IPS-NIHi11 (cell line): ENCODE results near the gene SAMD8.
"Not testable (repeated sequence)": the region's sequence is repeated elsewhere in the genome, so short reads cannot be mapped to it uniquely, and the experiment has no call there.

ENCODE experiments used
- DNase-seq: peaks from one replicate; pipeline ENCODE4 v3.0.0; 2012; ENCODE audit warnings: mixed read lengths, low spot score

Gene SAMD8

DNA sequence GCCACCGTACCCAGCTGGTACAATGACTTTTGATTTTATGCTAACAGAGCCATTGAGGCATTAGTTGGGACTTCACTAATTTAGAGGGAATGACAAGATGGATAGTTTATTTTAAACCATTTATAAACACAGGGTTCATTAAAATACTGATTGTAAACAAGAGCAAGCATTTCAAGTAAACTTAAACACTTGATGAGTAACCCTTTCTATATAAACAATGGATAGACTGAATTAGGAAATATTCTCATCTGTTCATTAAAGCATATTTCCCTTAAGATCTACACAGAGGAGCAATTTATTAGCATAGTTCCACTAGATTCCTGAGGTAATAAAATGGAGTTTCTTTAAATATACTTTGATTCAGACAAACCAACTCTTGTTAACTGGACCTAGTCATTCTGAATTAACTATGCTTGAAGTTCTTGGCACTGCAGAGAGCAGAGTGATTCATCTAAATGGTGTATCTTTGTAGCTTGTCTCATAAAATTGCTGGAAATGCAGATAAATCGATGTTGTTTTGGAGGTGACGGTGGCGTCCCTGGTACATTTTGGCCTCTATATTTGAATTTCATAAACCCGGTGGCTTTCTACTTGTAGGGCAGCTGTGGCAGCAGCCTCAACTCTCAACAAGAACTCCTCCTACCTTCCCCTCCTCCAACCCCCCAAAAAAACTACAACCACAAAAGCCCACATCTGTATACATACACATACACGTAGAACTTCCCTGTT is 83.7 kb downstream of the SAMD8 start:
- no peak for DNase-seq

DNA sequence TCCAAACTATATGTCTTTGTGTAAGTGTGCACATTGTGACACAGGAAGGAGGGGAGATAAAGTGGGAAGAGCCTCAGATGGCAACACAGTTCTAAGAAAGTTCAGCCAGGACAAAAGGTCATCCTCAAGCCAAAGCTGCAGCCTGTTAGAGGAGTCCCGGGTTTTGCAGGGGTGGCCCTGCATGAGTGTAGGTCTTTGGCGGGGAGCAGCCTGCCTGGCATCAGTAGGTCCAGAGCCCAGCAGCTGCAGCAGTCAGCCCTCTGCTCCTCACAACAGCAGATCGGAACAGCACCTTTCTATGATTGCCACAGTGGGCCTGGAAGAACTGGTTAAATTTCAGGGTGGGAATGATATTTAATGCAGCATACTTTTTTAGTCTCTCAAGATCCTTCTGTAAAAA is 85.6 kb downstream of the SAMD8 start:
- DNase-seq, result no peak

DNA sequence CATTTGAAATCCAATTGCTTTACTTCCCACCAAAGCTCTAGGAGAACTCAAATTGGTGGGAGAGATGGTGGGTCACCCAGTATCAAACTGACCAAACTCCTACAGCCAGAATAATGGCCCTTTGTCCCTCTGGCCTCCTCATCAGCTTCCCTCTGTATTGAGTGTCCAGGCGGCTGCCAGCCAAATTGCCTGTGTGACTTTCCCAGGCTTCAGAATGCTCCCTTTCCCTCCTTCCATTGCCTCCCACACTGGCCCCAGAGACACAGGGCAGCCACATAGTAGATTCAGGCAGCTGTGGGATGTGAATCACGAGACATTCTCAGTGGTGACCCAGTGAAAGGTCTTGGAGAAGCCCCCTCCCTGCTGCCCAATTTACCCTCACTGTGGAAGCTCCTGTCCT is 86.5 kb downstream of the SAMD8 start:
- no peak for DNase-seq

DNA sequence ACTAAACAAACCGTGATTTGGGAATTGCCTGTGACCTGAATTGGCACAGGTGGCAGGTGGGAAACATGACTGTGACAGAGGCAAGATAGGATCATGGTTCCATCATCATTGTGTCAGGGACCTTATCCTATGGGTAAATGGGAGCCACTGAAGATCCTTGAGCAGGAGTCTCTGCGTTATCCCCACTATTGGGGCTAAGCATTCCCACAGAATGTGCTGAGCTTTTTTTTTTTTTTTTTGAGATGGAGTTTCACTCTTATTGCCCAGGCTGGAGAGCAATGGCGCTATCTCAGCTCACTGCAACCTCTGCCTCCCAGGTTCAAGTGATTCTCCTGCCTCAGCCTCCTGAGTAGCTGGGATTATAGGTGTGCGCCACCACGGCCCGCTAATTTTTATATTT is 88.5 kb downstream of the SAMD8 start:
- DNase-seq, result not testable (repeated sequence)

DNA sequence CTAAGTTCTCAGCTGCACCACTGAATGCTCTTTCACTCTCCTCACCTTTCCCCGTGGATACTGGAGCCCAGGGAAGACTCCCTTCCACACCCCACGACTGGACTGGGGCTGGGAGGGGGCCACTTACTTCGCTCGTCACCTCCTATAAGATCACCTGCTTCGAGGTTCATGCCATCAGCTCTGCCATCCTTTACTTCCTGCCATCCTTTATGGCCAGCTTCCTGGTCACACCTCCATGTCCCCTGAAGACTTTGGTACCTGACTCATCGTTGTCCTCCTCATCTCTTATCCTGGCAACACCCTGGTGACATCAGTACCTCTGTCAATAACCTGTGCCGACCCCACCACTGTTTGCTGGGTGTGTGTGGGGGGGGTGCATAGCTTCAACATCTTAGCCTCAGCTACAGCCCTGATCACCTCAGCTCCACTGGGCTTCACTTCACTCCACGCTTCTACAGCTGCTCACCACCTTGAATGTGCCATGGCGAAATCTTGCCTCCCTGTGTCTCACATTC is 90.4 kb downstream of the SAMD8 start:
- no peak for DNase-seq

DNA sequence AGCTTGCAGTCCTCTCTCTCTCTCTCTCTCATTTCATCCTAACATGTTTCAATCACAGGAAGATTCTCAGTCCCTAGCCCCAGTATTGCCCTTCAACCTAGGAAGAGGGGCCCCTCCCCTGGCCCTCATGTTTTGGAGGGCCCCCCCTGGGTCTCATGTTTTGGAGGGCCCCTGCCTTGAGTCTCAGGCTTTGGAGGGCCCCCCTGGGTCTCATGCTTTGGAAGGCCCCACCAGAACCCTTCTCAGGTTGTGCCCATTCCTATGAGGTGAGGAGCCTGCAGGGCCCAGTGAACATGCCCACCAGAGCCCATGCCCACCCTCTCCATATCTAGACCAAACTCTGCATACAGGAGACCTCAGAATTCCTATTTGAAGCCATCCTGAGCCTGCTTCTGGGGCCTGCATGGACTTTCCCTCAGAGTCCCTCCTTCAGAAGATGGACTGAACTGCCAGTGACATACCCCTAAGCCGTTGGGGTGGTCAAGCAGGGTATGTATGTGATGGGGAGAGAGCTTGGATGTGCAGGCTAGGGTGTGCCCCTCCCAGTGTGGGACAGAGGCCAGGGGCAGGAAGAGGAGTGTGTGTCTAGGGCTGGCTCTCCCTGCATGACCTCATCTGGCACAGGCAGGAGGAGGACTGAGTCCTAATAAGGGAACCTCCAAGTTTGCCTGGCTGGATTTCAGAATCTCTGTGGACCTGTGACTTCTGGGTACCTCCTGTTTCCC is 91.0 kb downstream of the SAMD8 start:
- peak; percentile 38 for DNase-seq

DNA sequence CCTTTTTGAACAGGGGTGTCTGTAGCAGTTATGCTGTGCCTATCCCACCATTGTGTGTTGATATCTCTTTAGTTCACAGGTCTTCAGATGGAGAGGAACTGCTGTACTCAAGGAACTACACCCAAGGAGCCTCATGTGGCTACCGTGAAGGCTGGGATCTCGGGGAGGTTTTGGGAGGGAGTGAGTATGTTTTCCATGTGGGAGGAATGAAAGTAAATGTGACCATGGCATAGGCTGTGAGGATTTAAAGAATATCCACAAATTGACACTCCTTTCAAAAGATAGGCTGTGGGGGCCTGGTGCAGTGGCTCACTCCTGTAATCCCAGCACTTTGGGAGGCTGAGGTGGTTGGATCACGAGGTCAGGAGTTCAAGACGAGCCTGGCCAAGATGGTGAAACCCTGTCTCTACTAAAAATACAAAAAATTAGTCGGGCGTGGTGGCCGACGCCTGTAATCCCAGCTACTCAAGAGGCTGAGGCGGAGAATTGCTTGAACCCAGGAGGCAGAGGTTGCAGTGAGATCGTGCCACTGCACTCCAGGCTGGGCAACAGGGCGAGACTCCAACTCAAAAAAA is 91.7 kb downstream of the SAMD8 start:
- not testable (repeated sequence) for DNase-seq

DNA sequence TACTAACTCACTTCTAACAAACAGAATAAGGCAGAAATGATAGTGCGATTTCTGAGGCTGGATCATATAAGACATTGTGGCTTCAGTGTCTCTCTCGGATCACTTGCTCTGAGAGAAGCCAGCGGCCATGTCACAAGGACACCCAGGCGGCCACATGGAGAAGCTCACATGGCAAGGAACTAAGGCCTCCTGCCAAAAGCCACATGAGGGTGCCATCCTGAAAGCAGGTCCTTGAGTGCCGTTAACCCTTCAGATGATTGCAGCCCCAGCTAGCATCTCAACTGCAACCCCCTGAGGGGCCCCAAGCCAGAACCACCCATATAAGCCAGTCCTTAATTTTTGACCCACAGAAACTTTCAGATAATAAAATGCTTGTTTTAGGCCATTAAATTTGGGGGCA is 92.3 kb downstream of the SAMD8 start:
- DNase-seq, result no peak

DNA sequence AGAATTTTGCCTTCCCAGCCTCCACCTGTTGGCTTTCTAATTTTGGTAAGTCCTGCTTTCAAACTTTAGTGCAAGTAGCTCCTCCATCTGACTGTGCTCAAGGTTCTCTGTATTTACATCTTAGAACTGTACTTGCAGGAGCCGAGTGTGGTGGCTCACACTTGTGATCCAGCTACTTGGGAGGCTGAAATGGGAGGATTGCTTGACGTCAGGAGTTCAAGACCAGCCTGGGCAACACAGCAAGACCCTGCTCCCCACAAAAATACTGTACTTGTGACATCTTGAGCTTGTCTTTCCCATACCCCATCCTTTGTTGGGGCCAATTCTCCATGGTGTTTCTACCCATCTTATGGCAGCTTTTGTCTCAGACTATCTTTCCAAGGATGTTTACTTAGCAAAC is 94.5 kb downstream of the SAMD8 start:
- no peak for DNase-seq

DNA sequence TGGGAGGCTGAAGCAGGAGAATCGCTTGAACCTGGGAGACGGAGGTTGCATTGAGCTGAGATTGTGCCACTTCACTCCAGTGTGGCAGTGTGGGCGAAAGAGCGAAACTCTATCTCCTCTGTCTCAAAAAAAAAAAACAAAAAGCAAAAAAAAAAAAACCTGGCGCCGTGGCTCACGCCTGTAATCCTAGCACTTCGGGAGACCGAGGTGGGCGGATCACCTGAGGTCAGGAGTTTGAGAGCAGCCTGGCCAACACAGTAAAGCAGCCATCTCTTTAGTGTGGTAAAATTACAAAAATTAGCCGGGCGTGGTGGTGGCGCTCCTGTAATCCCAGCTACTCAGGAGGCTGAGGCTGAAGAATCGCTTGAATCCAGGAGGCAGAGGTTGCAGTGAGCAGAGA is 95.2 kb downstream of the SAMD8 start:
- not testable (repeated sequence) for DNase-seq

DNA sequence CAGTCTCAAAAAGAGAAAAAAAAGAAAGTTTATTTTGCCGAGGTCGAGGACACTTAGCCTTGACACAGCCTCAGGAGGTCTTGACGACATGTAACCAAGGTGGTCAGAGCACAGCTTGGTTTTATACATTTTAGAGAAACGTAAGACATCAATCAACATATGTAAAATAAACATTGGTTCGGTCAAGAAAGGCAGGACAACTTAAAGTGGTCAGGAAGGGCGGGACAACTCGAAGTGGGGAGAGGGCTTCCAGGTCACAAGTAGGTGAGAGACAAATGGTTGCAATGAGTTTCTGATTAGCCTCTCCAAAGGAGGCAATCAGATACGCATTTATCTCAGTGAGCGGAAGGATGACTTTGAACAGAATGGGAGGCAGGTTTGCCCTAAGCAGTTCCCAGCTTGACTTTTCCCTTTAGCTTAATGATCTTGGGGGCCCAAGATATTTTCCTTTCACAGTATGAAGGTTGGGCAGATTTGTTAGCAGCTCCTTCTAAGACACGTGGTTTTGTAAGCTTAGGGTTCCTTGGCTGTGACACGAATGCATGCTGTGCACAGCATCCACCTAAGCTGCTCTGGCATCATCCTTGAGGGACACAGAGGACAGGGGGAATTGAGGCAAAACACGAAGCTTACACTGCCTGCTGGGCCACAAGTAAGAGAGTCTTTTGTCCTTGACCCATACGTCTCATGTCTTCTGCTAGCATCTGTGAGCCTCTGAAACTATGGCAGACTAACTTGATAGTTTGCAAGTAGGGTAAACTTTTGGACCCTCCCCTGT is 95.8 kb downstream of the SAMD8 start:
- DNase-seq, result no peak

DNA sequence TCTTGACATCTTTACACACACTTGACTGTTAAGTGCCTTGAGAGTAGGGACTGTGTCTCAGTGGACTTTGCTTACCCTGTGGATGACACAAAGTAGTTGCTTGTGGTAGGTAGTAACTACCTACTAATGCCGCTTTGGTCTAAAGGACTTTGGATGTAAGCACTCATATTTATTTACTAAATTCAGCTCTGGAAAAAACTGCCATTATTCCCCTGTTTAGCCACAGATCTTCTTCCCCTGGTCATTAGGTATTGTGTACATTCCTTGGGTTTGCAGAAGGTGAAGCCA is 96.3 kb downstream of the SAMD8 start:
- DNase-seq, result no peak

DNA sequence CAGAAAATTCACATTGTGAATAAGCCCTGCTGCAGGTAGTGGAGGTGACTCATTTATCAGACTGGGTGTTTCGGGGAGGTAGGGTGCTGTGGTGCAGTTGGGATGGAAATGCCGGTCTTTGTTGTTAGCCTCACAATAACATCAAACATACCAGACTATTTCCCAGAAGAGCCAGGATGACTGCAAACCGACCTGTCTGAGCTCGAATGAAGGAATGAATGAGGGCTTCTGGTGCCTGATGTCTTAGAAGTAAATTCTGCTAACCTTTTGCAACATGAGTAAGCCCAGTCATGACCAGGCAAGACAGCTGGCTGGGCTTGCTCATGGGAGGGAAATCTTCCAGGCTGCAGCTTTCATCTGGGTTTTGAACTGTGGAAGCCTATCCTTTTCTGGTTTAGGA is 96.7 kb downstream of the SAMD8 start:
- no peak for DNase-seq

DNA sequence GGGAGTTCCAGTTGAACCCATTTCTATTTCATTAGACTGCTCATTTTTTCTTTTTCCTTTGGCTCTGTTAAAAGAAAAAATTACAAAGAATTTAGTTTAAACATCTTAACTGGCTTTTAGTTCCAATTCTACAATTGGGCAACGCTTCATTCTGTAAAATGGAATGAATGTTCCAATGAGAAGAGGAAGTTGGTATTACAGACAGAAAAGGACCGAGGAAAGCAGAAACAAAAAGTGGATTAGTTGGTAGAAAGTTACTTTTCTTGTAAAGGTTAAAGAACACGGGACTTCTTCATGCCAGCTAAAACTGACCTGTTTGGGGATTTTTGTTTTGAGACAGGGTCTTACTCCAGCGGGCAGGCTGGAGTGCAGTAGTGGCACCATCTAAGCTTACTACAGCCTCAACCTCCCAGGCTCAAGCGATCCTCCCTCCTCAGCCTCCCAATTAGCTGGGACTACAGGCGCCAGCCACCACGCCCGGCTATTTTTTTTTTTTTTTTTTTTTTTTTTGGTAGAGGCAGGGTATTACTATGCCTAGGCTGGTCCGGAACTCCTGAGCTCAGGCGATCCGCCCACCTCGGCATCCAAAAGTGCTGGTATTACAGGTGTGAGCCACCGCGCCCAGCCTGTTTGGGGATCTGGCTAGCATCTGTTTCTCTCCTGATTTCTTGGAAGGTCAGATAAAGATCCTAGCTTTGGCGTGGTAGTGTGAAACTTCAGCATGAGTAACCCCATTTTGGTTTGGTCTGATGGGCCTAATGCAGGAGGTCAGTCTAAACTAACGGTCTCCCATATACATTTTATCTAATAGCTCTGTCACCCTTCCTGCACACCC is 97.8 kb downstream of the SAMD8 start:
- no peak for DNase-seq

DNA sequence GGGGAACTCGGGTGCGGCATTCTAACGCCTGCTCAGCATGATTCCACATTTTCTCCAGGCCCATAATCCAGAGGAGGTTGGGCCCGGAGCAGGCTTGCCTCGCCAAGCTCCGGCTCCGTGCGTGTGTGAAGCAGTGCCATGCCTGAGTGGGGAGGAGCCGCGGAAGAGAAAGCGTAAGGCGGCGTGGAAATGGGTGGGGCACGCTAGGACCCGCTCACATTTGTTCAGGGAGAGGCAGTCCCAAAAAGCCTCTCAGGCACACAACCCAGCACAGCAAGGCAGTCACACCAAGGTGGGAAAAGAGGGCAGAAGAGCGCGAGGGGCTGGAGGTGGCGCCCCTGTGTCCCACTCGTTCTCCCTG is 98.4 kb downstream of the SAMD8 start:
- peak; percentile 58 for DNase-seq

DNA sequence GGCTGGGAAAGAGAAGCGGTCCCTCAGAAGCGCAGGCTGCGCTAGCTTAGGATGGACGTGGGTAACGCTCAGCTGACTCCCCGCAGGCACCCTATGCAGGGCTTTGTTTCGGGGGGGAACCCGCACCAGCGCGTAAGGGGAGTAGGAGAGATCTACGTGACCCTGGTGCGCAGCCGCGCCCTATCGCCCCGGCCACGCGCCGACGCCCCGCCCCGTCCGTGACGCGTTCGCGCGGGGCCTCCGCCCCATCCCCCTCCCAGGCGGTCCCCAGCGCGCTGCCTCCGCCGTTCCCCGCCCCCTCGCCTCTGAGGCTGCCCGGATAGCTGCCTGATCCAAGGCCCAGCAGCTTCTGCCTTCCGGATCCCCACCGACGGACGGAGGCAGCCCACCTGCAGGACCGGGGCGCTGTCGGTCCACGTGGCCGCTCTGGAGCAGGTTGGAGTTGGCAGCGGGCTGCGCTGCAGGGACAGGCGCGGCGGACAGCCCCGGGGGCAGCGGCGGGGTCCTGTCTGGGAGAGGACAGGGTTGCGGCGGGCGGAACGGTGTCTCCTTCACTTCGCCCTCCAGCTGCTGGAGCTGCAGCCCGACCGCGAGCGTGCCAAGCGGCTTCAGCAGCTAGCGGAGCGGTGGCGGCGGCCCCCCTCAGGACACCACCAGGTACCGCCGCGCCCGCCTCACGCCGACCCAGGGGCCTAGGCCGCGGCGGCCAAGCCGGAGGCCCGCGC is 99.0 kb downstream of the SAMD8 start, which contains the start of gene VDAC2:
VDAC2 (plus strand) TSS at position 515 of the 725 bp plus-strand sequence. CDS start 363 bp downstream, outside the sequence.
- DNase-seq, result peak; percentile 95

DNA sequence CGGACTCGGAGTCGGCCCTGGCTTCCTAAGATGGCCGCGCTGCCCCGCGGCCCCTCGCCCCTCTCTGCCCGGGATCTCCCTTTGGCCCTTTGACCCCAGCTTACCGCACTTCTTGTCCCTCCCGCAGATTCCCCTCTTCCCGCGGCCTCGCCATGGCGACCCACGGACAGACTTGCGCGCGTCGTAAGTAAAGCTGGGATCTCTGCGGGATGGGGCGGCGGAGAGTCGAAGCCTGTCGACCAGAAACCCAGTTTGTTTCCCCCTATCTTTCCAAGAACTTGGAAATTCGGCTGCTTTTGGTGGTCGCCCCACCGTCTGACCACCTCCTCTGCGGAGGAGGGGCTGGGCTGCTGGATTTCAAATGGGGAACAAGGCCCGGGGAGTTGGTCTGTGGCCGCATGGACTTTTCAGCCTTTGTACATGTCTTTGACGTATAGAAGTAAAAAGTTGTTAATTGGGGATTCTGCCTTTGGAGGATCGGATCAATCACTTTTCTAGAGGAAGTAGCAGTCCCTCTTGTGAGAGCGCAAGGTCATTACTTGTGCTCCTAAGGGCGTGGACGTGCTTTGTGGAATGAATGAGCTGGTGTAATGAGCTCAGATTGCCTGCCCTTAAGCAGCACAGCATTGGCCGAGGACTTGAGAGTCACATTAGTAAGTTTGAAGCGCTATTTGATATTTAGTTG is 99.7 kb downstream of the SAMD8 start:
- peak; percentile 44 for DNase-seq

DNA sequence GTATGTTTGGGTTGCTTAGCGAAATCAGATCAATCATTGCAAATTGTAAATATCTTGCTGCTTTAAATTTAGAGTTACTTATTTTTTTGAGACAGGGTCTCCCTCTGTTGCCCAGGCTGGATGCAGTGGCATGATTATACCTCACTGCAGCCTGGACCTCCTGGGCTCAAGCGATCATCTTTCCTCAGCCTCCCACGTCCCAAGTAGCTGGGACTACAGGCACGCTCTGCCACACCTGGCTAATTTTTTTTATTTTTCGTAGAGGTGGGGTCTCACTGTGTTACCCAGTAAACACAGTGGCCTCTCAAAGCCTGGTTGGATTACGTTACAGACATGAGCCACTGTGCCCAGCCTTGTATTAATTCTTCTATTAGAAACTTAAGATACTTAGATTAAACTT is 100.9 kb downstream of the SAMD8 start:
- no peak for DNase-seq

DNA sequence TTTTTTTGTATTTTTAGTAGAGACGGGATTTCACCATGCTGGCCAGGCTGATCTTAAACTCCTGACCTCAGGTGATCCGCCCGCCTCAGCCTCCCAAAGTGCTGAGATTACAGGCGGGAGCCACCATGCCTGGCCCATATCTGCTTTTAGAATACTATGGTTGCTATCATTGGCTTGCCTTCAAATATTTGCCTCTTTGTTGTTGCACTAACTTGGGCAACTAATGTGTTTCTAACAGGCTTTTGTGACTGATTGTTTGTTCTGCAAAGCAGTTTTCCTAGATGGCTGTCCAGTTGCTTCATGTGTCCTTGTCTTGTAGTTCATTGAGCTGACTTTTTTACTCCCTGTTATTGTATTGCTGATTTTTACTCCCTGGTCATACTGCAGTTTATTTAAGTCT is 108.8 kb downstream of the SAMD8 start:
- no peak for DNase-seq

DNA sequence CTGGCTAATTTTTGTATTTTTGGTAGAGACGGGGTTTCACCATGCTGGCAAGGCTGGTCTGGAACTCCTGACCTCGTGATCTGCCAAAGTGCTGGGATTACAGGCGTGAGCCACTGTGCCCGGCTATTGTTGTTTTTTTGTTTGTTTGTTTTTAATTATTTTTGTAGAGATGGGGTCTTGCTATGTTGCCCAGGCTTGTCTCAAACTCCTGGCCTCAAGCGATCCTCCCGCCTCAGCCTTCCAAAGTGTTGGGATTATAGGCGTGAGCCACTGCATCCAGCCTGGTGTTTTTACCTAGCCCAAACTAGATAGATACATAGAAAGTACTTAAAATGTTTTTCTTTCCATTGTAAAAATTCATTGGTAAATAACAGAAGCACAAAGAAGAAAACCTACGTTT is 110.0 kb downstream of the SAMD8 start:
- DNase-seq, result not testable (repeated sequence)
